GM12878 (cell line): ENCODE measurements around the gene GRK5.

Source experiments
- FOXK2 ChIP-seq: fragments of 450-650 bp; IDR thresholded peaks from 2 replicates; pipeline ENCODE4 v1.6.1; 2017; ENCODE audit warnings: mild to moderate bottlenecking, moderate library complexity
- SREBF1 ChIP-seq: IDR thresholded peaks from 2 replicates; pipeline ENCODE4 v1.6.1; 2012; ENCODE audit warnings: mild to moderate bottlenecking, low read length
- TAF1 ChIP-seq: IDR thresholded peaks from 2 replicates; pipeline ENCODE4 v1.6.1; 2011; ENCODE audit warnings: mild to moderate bottlenecking, low read depth, low read length, borderline replicate concordance
- TF ChIP-seq, protein P1 (sequence below), 3 experiments: IDR thresholded peaks in 2 of 3; conservative IDR thresholded peaks in 1 of 3; 2 replicates each; pipeline ENCODE4 v1.5.1; 2011; ENCODE audit warnings: low read depth in 3 of 3, low read length in 3 of 3, mild to moderate bottlenecking in 3 of 3, control low read depth in 2 of 3, moderate library complexity in 2 of 3, inconsistent platforms in 1 of 3, mixed read lengths in 1 of 3; ENCODE audit not compliant: control insufficient read depth in 2 of 3, insufficient read depth in 1 of 3; ENCODE audit errors: extremely low read depth in 1 of 3
- TF ChIP-seq, protein P2 (sequence below): IDR thresholded peaks from 2 replicates; pipeline ENCODE4 v1.6.1; 2012; ENCODE audit warnings: low read depth, low read length, improper control_type of control experiment
- TF ChIP-seq, protein P3 (sequence below): IDR thresholded peaks from 2 replicates; pipeline ENCODE4 v1.6.1; 2011; ENCODE audit warnings: low read depth, low read length, improper control_type of control experiment, borderline replicate concordance

DNA sequence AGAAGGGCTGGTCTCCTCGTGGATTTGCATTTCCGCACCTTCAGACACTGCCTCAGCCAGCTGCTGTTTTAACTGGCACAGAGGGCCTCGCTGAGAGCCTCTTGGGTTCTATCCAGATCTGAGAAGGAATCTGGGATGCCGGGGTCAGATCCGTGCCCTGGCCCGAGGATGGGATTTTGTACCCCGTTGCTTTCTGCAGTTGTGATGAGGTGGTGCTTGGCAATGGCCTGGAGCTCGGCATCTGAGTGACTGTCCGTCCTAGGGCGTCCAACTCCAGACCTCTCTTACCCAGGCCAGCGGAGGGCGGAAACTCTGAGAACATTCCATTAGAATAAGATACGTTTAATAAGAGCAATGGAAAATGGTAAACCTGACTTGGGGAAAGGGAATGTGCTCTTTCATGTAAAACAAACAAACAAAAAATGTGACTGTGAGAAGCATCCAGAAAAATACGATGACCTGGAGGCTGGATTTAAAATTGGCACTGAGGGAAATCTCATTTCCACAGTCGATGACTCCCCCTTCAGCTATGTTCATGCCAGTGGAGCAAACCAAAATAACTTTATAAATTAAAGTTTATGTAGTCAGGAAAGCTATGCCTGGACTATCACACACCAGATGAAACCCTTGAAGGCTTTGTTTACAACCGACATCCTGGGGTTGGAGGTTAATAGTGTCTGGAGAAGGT lies 39.6 kb downstream of the GRK5 start:
- TF ChIP-seq, protein P1, sequence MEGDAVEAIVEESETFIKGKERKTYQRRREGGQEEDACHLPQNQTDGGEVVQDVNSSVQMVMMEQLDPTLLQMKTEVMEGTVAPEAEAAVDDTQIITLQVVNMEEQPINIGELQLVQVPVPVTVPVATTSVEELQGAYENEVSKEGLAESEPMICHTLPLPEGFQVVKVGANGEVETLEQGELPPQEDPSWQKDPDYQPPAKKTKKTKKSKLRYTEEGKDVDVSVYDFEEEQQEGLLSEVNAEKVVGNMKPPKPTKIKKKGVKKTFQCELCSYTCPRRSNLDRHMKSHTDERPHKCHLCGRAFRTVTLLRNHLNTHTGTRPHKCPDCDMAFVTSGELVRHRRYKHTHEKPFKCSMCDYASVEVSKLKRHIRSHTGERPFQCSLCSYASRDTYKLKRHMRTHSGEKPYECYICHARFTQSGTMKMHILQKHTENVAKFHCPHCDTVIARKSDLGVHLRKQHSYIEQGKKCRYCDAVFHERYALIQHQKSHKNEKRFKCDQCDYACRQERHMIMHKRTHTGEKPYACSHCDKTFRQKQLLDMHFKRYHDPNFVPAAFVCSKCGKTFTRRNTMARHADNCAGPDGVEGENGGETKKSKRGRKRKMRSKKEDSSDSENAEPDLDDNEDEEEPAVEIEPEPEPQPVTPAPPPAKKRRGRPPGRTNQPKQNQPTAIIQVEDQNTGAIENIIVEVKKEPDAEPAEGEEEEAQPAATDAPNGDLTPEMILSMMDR (IDR thresholded peaks at IDR 0.05 in 2 of 3, conservative IDR thresholded peaks at IDR 0.05 in 1 of 3; ENCODE audit: control insufficient read depth in 2 of 3, extremely low read depth in 1 of 3, insufficient read depth in 1 of 3, low read depth in 3 of 3, low read length in 3 of 3), result no peak
- TF ChIP-seq, protein P2, sequence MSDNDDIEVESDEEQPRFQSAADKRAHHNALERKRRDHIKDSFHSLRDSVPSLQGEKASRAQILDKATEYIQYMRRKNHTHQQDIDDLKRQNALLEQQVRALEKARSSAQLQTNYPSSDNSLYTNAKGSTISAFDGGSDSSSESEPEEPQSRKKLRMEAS, result no peak
- TF ChIP-seq FOXK2 (no peak), TAF1 (no peak), SREBF1 (no peak)
- TF ChIP-seq, protein P3, sequence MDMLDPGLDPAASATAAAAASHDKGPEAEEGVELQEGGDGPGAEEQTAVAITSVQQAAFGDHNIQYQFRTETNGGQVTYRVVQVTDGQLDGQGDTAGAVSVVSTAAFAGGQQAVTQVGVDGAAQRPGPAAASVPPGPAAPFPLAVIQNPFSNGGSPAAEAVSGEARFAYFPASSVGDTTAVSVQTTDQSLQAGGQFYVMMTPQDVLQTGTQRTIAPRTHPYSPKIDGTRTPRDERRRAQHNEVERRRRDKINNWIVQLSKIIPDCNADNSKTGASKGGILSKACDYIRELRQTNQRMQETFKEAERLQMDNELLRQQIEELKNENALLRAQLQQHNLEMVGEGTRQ, result no peak
